B cell (primary cell): ENCODE measurements around the gene TTC39C. TPM values are rescaled to one million over a fixed set of nuclear protein-coding genes. Genes with fewer than 3 reads are reported as not detected.

Experiments used
- ATAC-seq: fragments of 200-7000 bp; cut with Tn5 transposase; one replicate; pipeline ENCODE4 v1.10.0; 2021; ENCODE audit warnings: low read depth, mild to moderate bottlenecking, moderate number of reproducible peaks, moderate library complexity
- CTCF ChIA-PET: fragments of 350-600 bp; sonication (Branson Sonifier 250); formaldehyde crosslinking; loops from one replicate; lab custom pipeline; 2021; ENCODE audit warnings: antibody characterized with exemption, inconsistent platforms; lab: Charles Lee
- POLR2A ChIA-PET: fragments of 350-600 bp; sonication (Branson Sonifier 250); formaldehyde crosslinking; loops from one replicate; lab custom pipeline; 2021; ENCODE audit warnings: antibody characterized with exemption; lab: Charles Lee
- DNase-seq: peaks from one replicate; pipeline ENCODE4 v3.0.0; 2013
- H2AFZ ChIP-seq: 2 replicates; pipeline ENCODE4 v1.6.1; 2012; ENCODE audit warnings: mild to moderate bottlenecking, low read depth, low read length; ENCODE audit not compliant: insufficient read depth, poor library complexity, severe bottlenecking
- H3K27ac ChIP-seq, 2 donors: 1 replicate in 1 of 2; 2 replicates in 1 of 2; pipeline ENCODE4 v1.5.1; 2012 to 2013; ENCODE audit warnings: low read length in 2 of 2, mild to moderate bottlenecking in 2 of 2, moderate library complexity in 1 of 2
- H3K27me3 ChIP-seq, 4 experiments: fragments of 200-600 bp in 1 of 4; sonication (generic) in 1 of 4; replicated peaks in 1 of 4; 1 replicate in 2 of 4; 2 replicates in 2 of 4; pipeline versions ENCODE4 v1.6.1 to v1.7.0; 2013 to 2016; ENCODE audit warnings: low read length in 3 of 4, mild to moderate bottlenecking in 2 of 4, mixed read lengths in 1 of 4, moderate library complexity in 1 of 4; ENCODE audit not compliant: insufficient read depth in 4 of 4, control insufficient read depth in 3 of 4; ENCODE audit errors: control extremely low read depth in 1 of 4
- H3K36me3 ChIP-seq, 2 experiments: replicated peaks in 1 of 2; 1 replicate in 1 of 2; 2 replicates in 1 of 2; pipeline versions ENCODE4 v1.6.1 to v1.7.1; 2013; ENCODE audit warnings: low read length in 1 of 2; ENCODE audit not compliant: insufficient read depth in 2 of 2, control insufficient read depth in 1 of 2; ENCODE audit errors: control extremely low read depth in 1 of 2, extremely low read depth in 1 of 2
- H3K4me1 ChIP-seq, 2 donors: fragments of 200-600 bp in 1 of 2; sonication (generic) in 1 of 2; 1 replicate in 1 of 2; 2 replicates in 1 of 2; pipeline versions ENCODE4 v1.5.1 to v1.6.1; 2013 to 2017; ENCODE audit warnings: low read length in 2 of 2; ENCODE audit not compliant: control insufficient read depth in 2 of 2, insufficient read depth in 2 of 2
- H3K4me2 ChIP-seq: replicated peaks from 2 replicates; pipeline ENCODE3; 2012; ENCODE audit warnings: mild to moderate bottlenecking, low read depth, low read length; ENCODE audit not compliant: poor library complexity, severe bottlenecking
- H3K4me3 ChIP-seq, 5 experiments: fragments of 200-600 bp in 1 of 5; sonication (generic) in 1 of 5; 1 replicate in 3 of 5; 2 replicates in 2 of 5; pipeline versions ENCODE4 v1.5.1 to v1.7.0; 2011 to 2016; ENCODE audit warnings: low read length in 4 of 5, mild to moderate bottlenecking in 4 of 5, low read depth in 2 of 5, control low read depth in 1 of 5, moderate library complexity in 1 of 5; ENCODE audit not compliant: insufficient read depth in 1 of 5; ENCODE audit errors: control extremely low read depth in 1 of 5, extremely low read depth in 1 of 5
- H3K79me2 ChIP-seq: fragments of 200-600 bp; sonication (generic); one replicate; pipeline ENCODE4 v1.6.0; 2016; ENCODE audit warnings: low read length; ENCODE audit not compliant: control insufficient read depth, insufficient read depth
- H3K9ac ChIP-seq: fragments of 200-600 bp; sonication (generic); 2 replicates; pipeline ENCODE4 v1.6.1; 2017; ENCODE audit warnings: mild to moderate bottlenecking, low read length, moderate library complexity
- H3K9me3 ChIP-seq, 3 donors: one replicate each; pipeline versions ENCODE4 v1.6.1 to v1.7.1; 2013; ENCODE audit warnings: low read length in 2 of 3; ENCODE audit not compliant: control insufficient read depth in 2 of 3, insufficient read depth in 1 of 3; ENCODE audit errors: control extremely low read depth in 1 of 3
- H4K20me1 ChIP-seq: 2 replicates; pipeline ENCODE4 v1.6.0; 2012; ENCODE audit warnings: mild to moderate bottlenecking, low read length; ENCODE audit not compliant: insufficient read depth, control insufficient read depth, poor library complexity, severe bottlenecking
- H3K27ac Mint-ChIP-seq: one replicate; pipeline ENCODE4 v1.8.0; 2021; ENCODE audit warnings: mixed read lengths
- H3K27me3 Mint-ChIP-seq: one replicate; pipeline ENCODE4 v1.8.0; 2021; ENCODE audit warnings: mixed read lengths
- H3K4me1 Mint-ChIP-seq: one replicate; pipeline ENCODE4 v1.8.0; 2021; ENCODE audit warnings: mixed read lengths
- H3K4me3 Mint-ChIP-seq: one replicate; pipeline ENCODE4 v1.8.0; 2021; ENCODE audit warnings: mixed read lengths
- H3K9me3 Mint-ChIP-seq: one replicate; pipeline ENCODE4 v1.8.0; 2022; ENCODE audit warnings: mixed read lengths; ENCODE audit not compliant: insufficient read depth
- EZH2 ChIP-seq: IDR thresholded peaks from 2 replicates; pipeline ENCODE4 v1.6.1; 2012; ENCODE audit warnings: borderline replicate concordance, low read depth, mild to moderate bottlenecking, moderate library complexity, low read length; ENCODE audit not compliant: insufficient read depth, poor library complexity, severe bottlenecking
- WGBS: methylation state at CpG from one replicate; pipeline ENCODE4 v1.1.5; 2013; ENCODE audit warnings: missing lambda C conversion rate; ENCODE audit not compliant: insufficient coverage; 5-methylcytosine and 5-hydroxymethylcytosine counted together
- intact Hi-C: fragments of 100-400 bp; cut with micrococcal nuclease; formaldehyde crosslinking; loops from one replicate; pipeline ENCODE4 v1.10.0; 2022
- polyA plus RNA-seq: library from polyadenylated mRNA; depleted of rRNA; stranded (reverse); fragments of >200 nt; gene quantifications from 2 replicates; pipeline ENCODE4 v1.2.3, GENCODE V29; 2012
- total RNA-seq, 2 donors: library from RNA; stranded (reverse); fragments of 120-200 nt in 1 of 2; gene quantifications; 1 replicate in 1 of 2; 2 replicates in 1 of 2; pipeline versions ENCODE4 v1.2.3 to v1.2.4, GENCODE V29; 2013 to 2022
- TF ChIP-seq, protein P1 (sequence below): fragments of 200-600 bp; IDR thresholded peaks from one replicate; pipeline ENCODE4 v1.8.0; 2022; ENCODE audit warnings: antibody characterized with exemption, mild to moderate bottlenecking

TTC39C gene
- total and polyA plus RNA-seq, 2 donors (not counting 1 experiment from before 2014, with no cell fraction given) = 22.3 to 44.3 TPM

DNA sequence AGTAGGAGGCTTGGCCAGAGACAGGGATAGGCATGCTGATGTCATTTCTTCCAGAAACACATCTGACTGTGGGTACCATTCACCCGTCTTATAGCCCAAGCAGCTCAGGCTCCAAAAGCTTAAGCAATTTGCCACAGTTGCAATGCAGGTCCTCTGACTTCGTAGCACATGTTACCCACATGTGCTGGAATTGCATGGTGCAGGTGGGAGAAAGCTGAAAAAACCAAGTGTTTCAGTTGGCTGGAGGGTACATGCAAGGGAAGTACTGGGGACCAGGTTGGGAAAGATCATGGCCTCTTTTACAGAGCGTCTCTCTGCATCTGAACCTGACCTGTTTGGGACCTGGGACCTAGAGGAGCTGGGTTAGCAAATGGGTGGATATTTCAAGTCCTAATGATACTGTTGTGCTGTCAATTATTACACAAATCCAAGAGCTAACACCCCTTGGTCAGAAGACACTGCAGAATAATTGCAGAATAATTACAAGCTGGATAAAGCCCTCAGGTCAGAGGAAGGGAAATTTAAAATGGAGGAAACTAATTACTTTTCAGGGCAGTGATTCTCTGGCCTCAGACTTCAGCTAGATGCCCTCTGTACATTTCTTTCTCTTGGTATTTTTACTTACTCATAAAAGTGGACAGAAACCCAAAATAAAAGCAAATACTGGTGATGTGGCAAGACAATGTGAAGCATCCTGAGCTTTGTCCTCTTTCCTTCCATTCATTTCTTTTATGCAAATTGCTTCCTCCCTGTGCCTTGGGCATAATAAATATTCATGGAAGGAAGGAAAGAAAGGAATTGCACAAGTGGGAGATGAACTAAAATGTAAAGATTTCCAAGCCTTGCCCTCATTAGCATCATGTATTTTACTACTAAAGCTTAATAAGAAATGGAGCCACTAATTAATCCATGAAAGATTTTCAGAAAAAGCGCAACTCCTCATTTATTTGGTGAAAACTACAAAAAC, 45.6 kb upstream of the TTC39C start:
- CTCF ChIA-PET = interaction anchor here (1.6 kb wide), 1 partner anchor 12 kb away, joined by 5 read pairs; no protein-coding TSS in a partner anchor
- Histone ChIP-seq H3K4me2 (peak overlapping the region; percentile 67), H3K27ac (peak overlapping the region in 1 of 2 donors; percentile 72), H3K36me3 (no peaks in the 10 kb centered on the region), H3K9me3 (peaks cover 0 to 7% (median 0%) of the 10 kb centered on the region in 3 donors), H2AFZ (no peak overlapping the region), H3K9ac (no peak overlapping the region), H3K79me2 (no peaks in the 10 kb centered on the region), H3K4me3 (no peak overlapping the region), H3K27me3 (no peaks in the 10 kb centered on the region), H4K20me1 (no peaks in the 10 kb centered on the region), H3K4me1 (peaks cover 69 to 79% of the 10 kb centered on the region in 2 donors)
- Mint-ChIP-seq H3K4me3 (peak overlapping the region; percentile 78), H3K27ac (peak overlapping the region; percentile 86), H3K4me1 (peaks cover 87% of the 10 kb centered on the region), H3K27me3 (no peaks in the 10 kb centered on the region), H3K9me3 (no peaks in the 10 kb centered on the region)
- intact Hi-C loops = no loop called here
- DNase-seq (no peak), ATAC-seq (no peak)
- TF ChIP-seq EZH2 = no peak
- TF ChIP-seq, protein P1, sequence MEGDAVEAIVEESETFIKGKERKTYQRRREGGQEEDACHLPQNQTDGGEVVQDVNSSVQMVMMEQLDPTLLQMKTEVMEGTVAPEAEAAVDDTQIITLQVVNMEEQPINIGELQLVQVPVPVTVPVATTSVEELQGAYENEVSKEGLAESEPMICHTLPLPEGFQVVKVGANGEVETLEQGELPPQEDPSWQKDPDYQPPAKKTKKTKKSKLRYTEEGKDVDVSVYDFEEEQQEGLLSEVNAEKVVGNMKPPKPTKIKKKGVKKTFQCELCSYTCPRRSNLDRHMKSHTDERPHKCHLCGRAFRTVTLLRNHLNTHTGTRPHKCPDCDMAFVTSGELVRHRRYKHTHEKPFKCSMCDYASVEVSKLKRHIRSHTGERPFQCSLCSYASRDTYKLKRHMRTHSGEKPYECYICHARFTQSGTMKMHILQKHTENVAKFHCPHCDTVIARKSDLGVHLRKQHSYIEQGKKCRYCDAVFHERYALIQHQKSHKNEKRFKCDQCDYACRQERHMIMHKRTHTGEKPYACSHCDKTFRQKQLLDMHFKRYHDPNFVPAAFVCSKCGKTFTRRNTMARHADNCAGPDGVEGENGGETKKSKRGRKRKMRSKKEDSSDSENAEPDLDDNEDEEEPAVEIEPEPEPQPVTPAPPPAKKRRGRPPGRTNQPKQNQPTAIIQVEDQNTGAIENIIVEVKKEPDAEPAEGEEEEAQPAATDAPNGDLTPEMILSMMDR = no peak
- 100% methylated on average over 2 of the region's 4 CpGs for WGBS
- POLR2A ChIA-PET = no interaction called here
